Endothelial cell of umbilical vein (primary cell): ENCODE data around the gene ZNF821. TPM values are rescaled to one million over a fixed set of nuclear protein-coding genes. Genes with fewer than 3 reads are reported as not detected.

Experiments used
- BruUV-seq: library from RNA; stranded (reverse); fragments of 400-500 nt; replicated peaks from 2 replicates; lab custom pipeline; 2021; lab: Mats Ljungman, UMichigan
- CTCF ChIA-PET: fragments of 300-600, 350-600 bp; sonication (Branson Sonifier 250); formaldehyde crosslinking; loops from one replicate; lab custom pipeline; 2021; ENCODE audit warnings: antibody characterized with exemption, inconsistent platforms; lab: Charles Lee
- POLR2A ChIA-PET: fragments of 300-600, 350-600 bp; sonication (Branson Sonifier 250); formaldehyde crosslinking; loops from one replicate; lab custom pipeline; 2021; ENCODE audit warnings: antibody characterized with exemption, inconsistent platforms; lab: Charles Lee
- DNase-seq: peaks from one replicate; pipeline ENCODE4 v3.0.0-alpha.2; 2011; ENCODE audit warnings: low read depth, low spot score
- FAIRE-seq: peaks from 2 replicates; lab custom pipeline; 2011; peaks lifted over from hg19 to GRCh38; lab: Jason Lieb, UNC
- H2AFZ ChIP-seq: 2 replicates; pipeline ENCODE4 v1.6.0; 2012; ENCODE audit warnings: low read depth, low read length, control low read depth, inconsistent platforms
- H3K27ac ChIP-seq: 2 replicates; pipeline ENCODE4 v1.5.1; 2011; ENCODE audit warnings: low read depth, mild to moderate bottlenecking, control low read depth, low read length, moderate library complexity; ENCODE audit not compliant: insufficient read depth
- H3K27me3 ChIP-seq, 2 experiments: 2 replicates each; pipeline versions ENCODE4 v1.6.0 to v1.6.1; 2011; ENCODE audit warnings: low read length in 2 of 2, mixed read lengths in 1 of 2; ENCODE audit not compliant: control insufficient read depth in 2 of 2, insufficient read depth in 2 of 2
- H3K36me3 ChIP-seq, 2 experiments: 2 replicates in 1 of 2; 3 replicates in 1 of 2; pipeline ENCODE4 v1.5.1; 2011; ENCODE audit warnings: low read length in 2 of 2, mild to moderate bottlenecking in 1 of 2, moderate library complexity in 1 of 2; ENCODE audit not compliant: control insufficient read depth in 2 of 2, insufficient read depth in 2 of 2; ENCODE audit errors: extremely low read depth in 1 of 2
- H3K4me1 ChIP-seq: 3 replicates; pipeline ENCODE4 v1.5.1; 2011; ENCODE audit warnings: mild to moderate bottlenecking, low read length; ENCODE audit not compliant: control insufficient read depth, insufficient read depth; ENCODE audit errors: extremely low read depth
- H3K4me2 ChIP-seq: 2 replicates; pipeline ENCODE4 v1.6.1; 2011; ENCODE audit warnings: low read length, control low read depth, mixed read lengths; ENCODE audit not compliant: insufficient read depth
- H3K4me3 ChIP-seq, 3 experiments: fragments of 200-600 bp in 1 of 3; sonication (generic), shearing (Covaris generic) in 1 of 3; replicated peaks in 1 of 3; 2 replicates each; pipeline ENCODE4 v1.5.1; 2011 to 2016; ENCODE audit warnings: control low read depth in 3 of 3, low read length in 3 of 3, mild to moderate bottlenecking in 2 of 3, inconsistent platforms in 1 of 3, low read depth in 1 of 3, moderate library complexity in 1 of 3; ENCODE audit not compliant: insufficient read depth in 1 of 3
- H3K79me2 ChIP-seq: 2 replicates; pipeline ENCODE4 v1.6.0; 2012; ENCODE audit warnings: low read length, inconsistent platforms; ENCODE audit not compliant: control insufficient read depth, insufficient read depth
- H3K9ac ChIP-seq: replicated peaks from 2 replicates; pipeline ENCODE3; 2011; ENCODE audit warnings: low read length, control low read depth; ENCODE audit not compliant: insufficient read depth; ENCODE audit errors: extremely low read depth
- H3K9me1 ChIP-seq: replicated peaks from 3 replicates; pipeline ENCODE4 v1.6.0; 2011; ENCODE audit warnings: mild to moderate bottlenecking, low read length; ENCODE audit not compliant: control insufficient read depth, insufficient read depth; ENCODE audit errors: extremely low read depth
- H3K9me3 ChIP-seq: replicated peaks from 2 replicates; pipeline ENCODE4 v1.5.1; 2012; ENCODE audit warnings: low read length, inconsistent platforms; ENCODE audit not compliant: control insufficient read depth, insufficient read depth
- H4K20me1 ChIP-seq: replicated peaks from 2 replicates; pipeline ENCODE3; 2011; ENCODE audit warnings: mild to moderate bottlenecking, low read length; ENCODE audit not compliant: control insufficient read depth, insufficient read depth; ENCODE audit errors: extremely low read depth
- EZH2 ChIP-seq: IDR thresholded peaks from 2 replicates; pipeline ENCODE4 v1.6.1; 2012; ENCODE audit warnings: borderline replicate concordance, low read depth, mild to moderate bottlenecking, moderate library complexity, low read length, inconsistent platforms; ENCODE audit not compliant: severe bottlenecking
- FOS ChIP-seq: IDR thresholded peaks from 2 replicates; pipeline ENCODE4 v1.6.1; 2011; ENCODE audit warnings: mild to moderate bottlenecking, low read length, moderate library complexity, borderline replicate concordance; ENCODE audit not compliant: insufficient read depth
- GATA2 ChIP-seq: IDR thresholded peaks from 2 replicates; pipeline ENCODE4 v1.7.0; 2011; ENCODE audit warnings: low read depth, mild to moderate bottlenecking, moderate library complexity, mixed read lengths, low read length; ENCODE audit not compliant: insufficient read length, insufficient read depth
- JUN ChIP-seq: IDR thresholded peaks from 2 replicates; pipeline ENCODE4 v1.6.1; 2011; ENCODE audit warnings: borderline replicate concordance, low read depth; ENCODE audit not compliant: insufficient read length, insufficient read depth
- MYC ChIP-seq: IDR thresholded peaks from one replicate; pipeline ENCODE4 v1.6.1; 2011; ENCODE audit warnings: mild to moderate bottlenecking, low read depth, low read length
- POLR2A ChIP-seq: IDR thresholded peaks from 2 replicates; pipeline ENCODE4 v1.6.1; 2012; ENCODE audit warnings: low read depth, mild to moderate bottlenecking, control low read depth, low read length
- POLR2AphosphoS5 ChIP-seq: IDR thresholded peaks from 2 replicates; pipeline ENCODE4 v1.6.1; 2012; ENCODE audit warnings: low read depth, mild to moderate bottlenecking, control low read depth, low read length, moderate library complexity; ENCODE audit not compliant: insufficient read depth
- dilution Hi-C: fragments of 300-500 bp; cut with MboI; formaldehyde crosslinking; loops from one replicate; pipeline ENCODE4 v1.15.0; 2019; ENCODE audit warnings: low sequenced_read_pairs; ENCODE audit not compliant: extremely low pct_ligation_motif_present
- intact Hi-C: fragments of 100-400 bp; cut with micrococcal nuclease; formaldehyde crosslinking; loops from one replicate; pipeline ENCODE4 v1.10.0; 2022
- polyA plus RNA-seq, 4 experiments: library from polyadenylated mRNA; depleted of rRNA in 3 of 4; stranded (reverse) in 3 of 4; unstranded in 1 of 4; fragments of >200 nt; gene quantifications; 2 replicates each; pipeline versions ENCODE4 v1.2.1 to v1.2.3, GENCODE V29; 2011 to 2012; ENCODE audit warnings: missing spikeins in 1 of 4
- total RNA-seq: library from RNA; stranded (reverse); gene quantifications from 2 replicates; pipeline ENCODE4 v1.2.3, GENCODE V29; 2021
- TF ChIP-seq, protein P1 (sequence below): IDR thresholded peaks from 2 replicates; pipeline ENCODE4 v1.6.1; 2011; ENCODE audit not compliant: insufficient read depth, insufficient read length
- TF ChIP-seq, protein P2 (sequence below), 2 donors: IDR thresholded peaks; 1 replicate in 1 of 2; 2 replicates in 1 of 2; pipeline ENCODE4 v1.5.1; 2011; ENCODE audit warnings: low read length in 2 of 2, mild to moderate bottlenecking in 2 of 2, moderate library complexity in 2 of 2, control low read depth in 1 of 2, inconsistent platforms in 1 of 2, low read depth in 1 of 2; ENCODE audit not compliant: insufficient read depth in 1 of 2; ENCODE audit errors: extremely low read depth in 1 of 2

ZNF821 gene
- total and polyA plus RNA-seq, 2 donors (not counting 3 experiments of a cell fraction or from before 2014, with no cell fraction given): 7.3 to 8.1 TPM

DNA sequence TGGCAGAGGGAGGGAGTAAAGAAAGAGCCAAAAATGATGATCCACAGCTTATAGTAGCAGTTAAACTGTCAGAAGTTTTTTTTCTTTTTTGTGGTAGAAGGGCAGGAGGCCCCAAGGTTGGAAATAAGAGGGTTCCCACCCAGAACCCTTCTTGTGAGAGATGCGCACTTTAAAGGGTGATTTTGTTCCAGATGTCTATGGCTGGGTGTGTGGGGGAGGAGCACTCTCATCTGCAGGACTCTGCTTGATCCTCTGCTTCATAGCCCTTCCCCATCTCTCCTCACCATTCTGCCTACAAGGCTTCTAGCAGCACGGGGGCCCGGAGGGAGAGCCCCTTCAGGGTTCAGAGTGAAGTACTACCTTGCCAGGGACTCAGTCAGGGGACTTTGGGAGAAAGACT lies 31.8 kb downstream of the ZNF821 start:
- H2AFZ ChIP-seq: no peak overlapping the region
- H3K9me3 ChIP-seq: no peaks in the 10 kb centered on the region
- no peak overlapping the region for H3K4me2 ChIP-seq
- peaks cover 22% of the 10 kb centered on the region for H3K79me2 ChIP-seq
- dilution Hi-C loops: no loop called here
- H3K27ac ChIP-seq: no peak overlapping the region
- no peak for FAIRE-seq
- ChIA-PET POLR2A (no interaction called here), CTCF (interaction anchor here (2.4 kb wide), 1 partner anchor 31 kb away, joined by 11 read pairs; the partner anchor contains the start of gene ZNF821)
- intact Hi-C loops: no loop called here
- no peaks in the 10 kb centered on the region for H3K9me1 ChIP-seq
- TF ChIP-seq EZH2 (no peak), FOS (no peak), GATA2 (no peak), JUN (no peak), MYC (no peak), POLR2AphosphoS5 (no peak), POLR2A (no peak)
- TF ChIP-seq, protein P1, sequence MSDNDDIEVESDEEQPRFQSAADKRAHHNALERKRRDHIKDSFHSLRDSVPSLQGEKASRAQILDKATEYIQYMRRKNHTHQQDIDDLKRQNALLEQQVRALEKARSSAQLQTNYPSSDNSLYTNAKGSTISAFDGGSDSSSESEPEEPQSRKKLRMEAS: no peak
- TF ChIP-seq, protein P2, sequence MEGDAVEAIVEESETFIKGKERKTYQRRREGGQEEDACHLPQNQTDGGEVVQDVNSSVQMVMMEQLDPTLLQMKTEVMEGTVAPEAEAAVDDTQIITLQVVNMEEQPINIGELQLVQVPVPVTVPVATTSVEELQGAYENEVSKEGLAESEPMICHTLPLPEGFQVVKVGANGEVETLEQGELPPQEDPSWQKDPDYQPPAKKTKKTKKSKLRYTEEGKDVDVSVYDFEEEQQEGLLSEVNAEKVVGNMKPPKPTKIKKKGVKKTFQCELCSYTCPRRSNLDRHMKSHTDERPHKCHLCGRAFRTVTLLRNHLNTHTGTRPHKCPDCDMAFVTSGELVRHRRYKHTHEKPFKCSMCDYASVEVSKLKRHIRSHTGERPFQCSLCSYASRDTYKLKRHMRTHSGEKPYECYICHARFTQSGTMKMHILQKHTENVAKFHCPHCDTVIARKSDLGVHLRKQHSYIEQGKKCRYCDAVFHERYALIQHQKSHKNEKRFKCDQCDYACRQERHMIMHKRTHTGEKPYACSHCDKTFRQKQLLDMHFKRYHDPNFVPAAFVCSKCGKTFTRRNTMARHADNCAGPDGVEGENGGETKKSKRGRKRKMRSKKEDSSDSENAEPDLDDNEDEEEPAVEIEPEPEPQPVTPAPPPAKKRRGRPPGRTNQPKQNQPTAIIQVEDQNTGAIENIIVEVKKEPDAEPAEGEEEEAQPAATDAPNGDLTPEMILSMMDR (IDR thresholded peaks at IDR 0.05; ENCODE audit: extremely low read depth in 1 of 2, insufficient read depth in 1 of 2, low read depth in 1 of 2, low read length in 2 of 2): no peak
- DNase-seq: no peak
- H3K9ac ChIP-seq: no peak overlapping the region
- no peak overlapping the region for H3K4me3 ChIP-seq
- peaks cover 16 to 28% of the 10 kb centered on the region in 2 experiments for H3K36me3 ChIP-seq
- no peaks in the 10 kb centered on the region for H4K20me1 ChIP-seq
- no peaks in the 10 kb centered on the region for H3K27me3 ChIP-seq
- peaks cover 1% of the 10 kb centered on the region for H3K4me1 ChIP-seq
- no TSS peak for BruUV-seq
